K562 (cell line): ENCODE data around the gene ZNF222. TPM values are rescaled to one million over a fixed set of nuclear protein-coding genes. Genes with fewer than 3 reads are reported as not detected.

Source experiments
- CBFA2T2 ChIP-seq: fragments of 450-650 bp; conservative IDR thresholded peaks from 2 replicates; pipeline ENCODE4 v1.6.1; 2017; ENCODE audit warnings: mild to moderate bottlenecking
- CREM ChIP-seq: IDR thresholded peaks from 2 replicates; pipeline ENCODE4 v1.6.1; 2014; ENCODE audit warnings: antibody characterized with exemption, low read depth
- EZH2 ChIP-seq: IDR thresholded peaks from 2 replicates; pipeline ENCODE4 v1.6.1; 2012; ENCODE audit warnings: low read depth, mild to moderate bottlenecking, inconsistent platforms, low read length, borderline replicate concordance
- FOXJ3 ChIP-seq: sonication (generic); formaldehyde crosslinking; IDR thresholded peaks from 2 replicates; pipeline ENCODE4 v1.4.0; 2020; ENCODE audit warnings: mild to moderate bottlenecking, missing genetic modification reagents
- HBP1 ChIP-seq: fragments of 450-650 bp; formaldehyde crosslinking; IDR thresholded peaks from 2 replicates; pipeline ENCODE4 v1.4.0; 2022; ENCODE audit warnings: missing genetic modification characterization
- HNRNPUL1 ChIP-seq: fragments of 200-400 bp; formaldehyde crosslinking; IDR thresholded peaks from 2 replicates; pipeline ENCODE4 v1.6.1; 2017; ENCODE audit warnings: low read length
- KAT8 ChIP-seq: fragments of 450-650 bp; IDR thresholded peaks from 2 replicates; pipeline ENCODE4 v1.6.1; 2016; ENCODE audit warnings: low read depth, mild to moderate bottlenecking
- LEF1 ChIP-seq: fragments of 450-650 bp; IDR thresholded peaks from 2 replicates; pipeline ENCODE4 v1.6.1; 2016; ENCODE audit warnings: mild to moderate bottlenecking
- NCOA6 ChIP-seq: fragments of 450-650 bp; IDR thresholded peaks from 2 replicates; pipeline ENCODE4 v1.6.1; 2017; ENCODE audit warnings: mild to moderate bottlenecking
- SIN3B ChIP-seq: fragments of 450-650 bp; IDR thresholded peaks from 2 replicates; pipeline ENCODE4 v1.6.1; 2017; ENCODE audit warnings: low read depth, mild to moderate bottlenecking, moderate library complexity
- SOX6 ChIP-seq: fragments of 450-650 bp; IDR thresholded peaks from 2 replicates; pipeline ENCODE4 v1.6.1; 2014; ENCODE audit warnings: mild to moderate bottlenecking
- SRSF3 ChIP-seq: fragments of 200-400 bp; formaldehyde crosslinking; IDR thresholded peaks from 2 replicates; pipeline ENCODE4 v1.6.1; 2016; ENCODE audit warnings: mild to moderate bottlenecking, low read length, moderate library complexity; ENCODE audit not compliant: insufficient read depth
- TSHZ1 ChIP-seq: fragments of 250-450 bp; sonication (Bioruptor Pico); IDR thresholded peaks from 2 replicates; pipeline ENCODE4 v1.4.0; 2020; ENCODE audit warnings: mild to moderate bottlenecking, moderate library complexity
- ZNF121 ChIP-seq: sonication (generic); formaldehyde crosslinking; conservative IDR thresholded peaks from 2 replicates; pipeline ENCODE4 v1.8.0; 2022; ENCODE audit warnings: missing genetic modification reagents
- ZNF134 ChIP-seq: fragments of 250-450 bp; sonication (Bioruptor Pico); conservative IDR thresholded peaks from 2 replicates; pipeline ENCODE4 v1.4.0; 2020
- ZNF316 ChIP-seq: fragments of 450-650 bp; IDR thresholded peaks from 2 replicates; pipeline ENCODE4 v1.6.1; 2016
- polyA plus RNA-seq, 8 experiments: library from polyadenylated mRNA; depleted of rRNA in 4 of 8; stranded (reverse) in 5 of 8; unstranded in 3 of 8; fragments of >200 nt; fragmentation: Nextera tagmentation in 2 of 8; fragmentation: Illumina TruSeq in 1 of 8; extraction: Ambion mirVana in 2 of 8; extraction: Trizol in 1 of 8; gene quantifications; 2 replicates each; pipeline versions ENCODE4 v1.2.1 to v1.2.3, GENCODE V29; 2011 to 2014; ENCODE audit warnings: inconsistent platforms in 1 of 8, missing spikeins in 1 of 8
- total RNA-seq, 7 experiments: library from RNA; depleted of rRNA in 6 of 7; stranded (reverse); fragments of >200 nt in 6 of 7; fragmentation: Illumina TruSeq in 2 of 7; extraction: Trizol in 2 of 7; gene quantifications; 2 replicates each; pipeline versions ENCODE4 v1.2.1 to v1.2.3, GENCODE V29; 2011 to 2021; ENCODE audit warnings: low replicate concordance in 1 of 7
- TF ChIP-seq, protein P1 (sequence below): fragments of 450-650 bp; formaldehyde crosslinking; IDR thresholded peaks from 2 replicates; pipeline ENCODE4 v1.4.0; 2022; ENCODE audit warnings: missing genetic modification characterization
- TF ChIP-seq, protein P2 (sequence below): sonication (generic); formaldehyde crosslinking; IDR thresholded peaks from 2 replicates; pipeline ENCODE4 v1.5.0; 2020; ENCODE audit warnings: missing genetic modification reagents
- TF ChIP-seq, protein P3 (sequence below): sonication (generic); formaldehyde crosslinking; IDR thresholded peaks from 2 replicates; pipeline ENCODE4 v1.8.1; 2022; ENCODE audit warnings: missing genetic modification reagents
- TF ChIP-seq, protein P4 (sequence below): fragments of 450-650 bp; conservative IDR thresholded peaks from 2 replicates; pipeline ENCODE4 v1.6.1; 2016; ENCODE audit warnings: missing genetic modification characterization, low read depth, mild to moderate bottlenecking, control low read depth, missing compliant biosample characterization

Gene ZNF222
- total and polyA plus RNA-seq, 9 of the 15 experiments (the other 6 are each of a cell fraction or from before 2014, with no cell fraction given) = 2.3 to 4.5 (median 3.0) TPM

DNA sequence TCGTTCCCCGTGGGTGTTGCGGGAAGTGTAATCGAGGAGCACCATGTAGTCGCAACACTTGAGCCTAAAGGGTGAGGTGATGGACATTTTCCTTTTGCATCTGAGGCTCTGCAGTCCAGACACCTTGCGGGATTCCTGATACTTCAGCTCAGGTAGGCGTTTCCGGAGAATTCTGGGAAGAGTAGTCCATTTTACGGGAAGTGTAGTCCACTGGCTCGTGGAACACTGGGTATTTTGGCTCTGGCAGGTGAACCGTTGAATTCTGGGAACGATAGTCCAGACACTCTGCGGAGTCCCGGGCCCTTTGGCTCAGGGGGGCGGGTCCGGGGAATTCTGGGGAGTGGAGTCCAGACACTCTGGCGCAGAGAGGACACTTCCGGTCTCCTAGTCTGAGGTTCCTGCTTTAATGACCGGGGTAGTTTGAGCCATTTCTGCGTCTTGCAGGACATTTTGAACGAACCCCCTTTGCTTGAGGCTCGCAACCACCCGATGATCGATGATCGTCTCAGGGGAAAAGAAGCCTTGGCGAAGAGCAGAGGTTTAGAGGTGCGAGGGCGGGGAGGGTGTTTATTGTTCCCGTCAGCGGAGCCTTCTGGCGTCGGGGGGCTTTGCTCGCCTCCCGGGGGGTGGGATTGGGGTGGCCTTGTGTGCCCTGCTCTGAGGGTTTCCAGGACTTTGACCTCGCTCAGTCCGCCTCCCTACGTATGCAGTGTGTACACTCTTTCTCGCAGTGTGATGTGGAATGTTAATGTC, 26.6 kb downstream of the ZNF222 start, which contains the start of gene ZNF223 (continued):
- TF ChIP-seq HBP1 (CRISPR knock-in tag) (0 out of 2 replicates have a peak, but pooled peaks have one; percentile 22), FOXJ3 (CRISPR knock-in tag) (no peak), ZNF134 (no peak), SOX6 (no peak), ZNF316 (no peak), CREM (peak; percentile 64; the same call in 1 of the 2 replicates), HNRNPUL1 (no peak), ZNF121 (no peak), EZH2 (no peak), KAT8 (no peak), CBFA2T2 (no peak), LEF1 (no peak), SIN3B (no peak), SRSF3 (no peak), TSHZ1 (no peak), NCOA6 (no peak)
- TF ChIP-seq, protein P1, sequence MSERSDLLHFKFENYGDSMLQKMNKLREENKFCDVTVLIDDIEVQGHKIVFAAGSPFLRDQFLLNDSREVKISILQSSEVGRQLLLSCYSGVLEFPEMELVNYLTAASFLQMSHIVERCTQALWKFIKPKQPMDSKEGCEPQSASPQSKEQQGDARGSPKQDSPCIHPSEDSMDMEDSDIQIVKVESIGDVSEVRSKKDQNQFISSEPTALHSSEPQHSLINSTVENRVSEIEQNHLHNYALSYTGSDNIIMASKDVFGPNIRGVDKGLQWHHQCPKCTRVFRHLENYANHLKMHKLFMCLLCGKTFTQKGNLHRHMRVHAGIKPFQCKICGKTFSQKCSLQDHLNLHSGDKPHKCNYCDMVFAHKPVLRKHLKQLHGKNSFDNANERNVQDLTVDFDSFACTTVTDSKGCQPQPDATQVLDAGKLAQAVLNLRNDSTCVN (CRISPR knock-in tag) = no peak
- TF ChIP-seq, protein P2, sequence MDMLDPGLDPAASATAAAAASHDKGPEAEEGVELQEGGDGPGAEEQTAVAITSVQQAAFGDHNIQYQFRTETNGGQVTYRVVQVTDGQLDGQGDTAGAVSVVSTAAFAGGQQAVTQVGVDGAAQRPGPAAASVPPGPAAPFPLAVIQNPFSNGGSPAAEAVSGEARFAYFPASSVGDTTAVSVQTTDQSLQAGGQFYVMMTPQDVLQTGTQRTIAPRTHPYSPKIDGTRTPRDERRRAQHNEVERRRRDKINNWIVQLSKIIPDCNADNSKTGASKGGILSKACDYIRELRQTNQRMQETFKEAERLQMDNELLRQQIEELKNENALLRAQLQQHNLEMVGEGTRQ (CRISPR knock-in tag) = no peak
- TF ChIP-seq, protein P3, sequence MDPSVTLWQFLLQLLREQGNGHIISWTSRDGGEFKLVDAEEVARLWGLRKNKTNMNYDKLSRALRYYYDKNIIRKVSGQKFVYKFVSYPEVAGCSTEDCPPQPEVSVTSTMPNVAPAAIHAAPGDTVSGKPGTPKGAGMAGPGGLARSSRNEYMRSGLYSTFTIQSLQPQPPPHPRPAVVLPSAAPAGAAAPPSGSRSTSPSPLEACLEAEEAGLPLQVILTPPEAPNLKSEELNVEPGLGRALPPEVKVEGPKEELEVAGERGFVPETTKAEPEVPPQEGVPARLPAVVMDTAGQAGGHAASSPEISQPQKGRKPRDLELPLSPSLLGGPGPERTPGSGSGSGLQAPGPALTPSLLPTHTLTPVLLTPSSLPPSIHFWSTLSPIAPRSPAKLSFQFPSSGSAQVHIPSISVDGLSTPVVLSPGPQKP (CRISPR knock-in tag) = no peak
- TF ChIP-seq, protein P4, sequence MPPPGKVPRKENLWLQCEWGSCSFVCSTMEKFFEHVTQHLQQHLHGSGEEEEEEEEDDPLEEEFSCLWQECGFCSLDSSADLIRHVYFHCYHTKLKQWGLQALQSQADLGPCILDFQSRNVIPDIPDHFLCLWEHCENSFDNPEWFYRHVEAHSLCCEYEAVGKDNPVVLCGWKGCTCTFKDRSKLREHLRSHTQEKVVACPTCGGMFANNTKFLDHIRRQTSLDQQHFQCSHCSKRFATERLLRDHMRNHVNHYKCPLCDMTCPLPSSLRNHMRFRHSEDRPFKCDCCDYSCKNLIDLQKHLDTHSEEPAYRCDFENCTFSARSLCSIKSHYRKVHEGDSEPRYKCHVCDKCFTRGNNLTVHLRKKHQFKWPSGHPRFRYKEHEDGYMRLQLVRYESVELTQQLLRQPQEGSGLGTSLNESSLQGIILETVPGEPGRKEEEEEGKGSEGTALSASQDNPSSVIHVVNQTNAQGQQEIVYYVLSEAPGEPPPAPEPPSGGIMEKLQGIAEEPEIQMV = no peak
